Liver (tissue), 9 donors: Measurements from ENCODE around the gene DDX54. TPM values are rescaled to one million over a fixed set of nuclear protein-coding genes. Genes with fewer than 3 reads are reported as not detected.

Source experiments
- DNase-seq: peaks from one replicate; pipeline ENCODE4 v3.0.0-alpha.2; 2017; ENCODE audit warnings: low spot score
- H3K27ac ChIP-seq, 2 donors: one replicate each; pipeline ENCODE4 v1.7.0; 2013; ENCODE audit warnings: inconsistent platforms in 2 of 2, low read length in 2 of 2, control low read depth in 1 of 2, low read depth in 1 of 2, mild to moderate bottlenecking in 1 of 2
- H3K27me3 ChIP-seq, 4 donors: one replicate each; pipeline versions ENCODE4 v1.6.1 to v1.7.0; 2013; ENCODE audit warnings: low read length in 3 of 4, inconsistent platforms in 1 of 4, mild to moderate bottlenecking in 1 of 4, moderate library complexity in 1 of 4; ENCODE audit not compliant: control insufficient read depth in 4 of 4, insufficient read depth in 4 of 4
- H3K36me3 ChIP-seq, 4 donors: one replicate each; pipeline versions ENCODE4 v1.6.1 to v1.7.0; 2013; ENCODE audit warnings: low read length in 3 of 4, mild to moderate bottlenecking in 3 of 4, low read depth in 1 of 4, moderate library complexity in 1 of 4; ENCODE audit not compliant: control insufficient read depth in 4 of 4, insufficient read depth in 3 of 4
- H3K4me1 ChIP-seq, 4 donors: one replicate each; pipeline versions ENCODE4 v1.6.1 to v1.7.0; 2013; ENCODE audit warnings: low read length in 3 of 4, mild to moderate bottlenecking in 3 of 4, moderate library complexity in 1 of 4; ENCODE audit not compliant: control insufficient read depth in 4 of 4, insufficient read depth in 4 of 4
- H3K4me3 ChIP-seq, 3 donors: one replicate each; pipeline versions ENCODE4 v1.6.1 to v1.7.0; 2013; ENCODE audit warnings: low read length in 3 of 3, control low read depth in 1 of 3, low read depth in 1 of 3, mild to moderate bottlenecking in 1 of 3
- H3K9ac ChIP-seq, 2 donors: one replicate each; pipeline ENCODE4 v1.7.0; 2013; ENCODE audit warnings: low read length in 2 of 2, mild to moderate bottlenecking in 2 of 2, moderate library complexity in 2 of 2, control low read depth in 1 of 2, low read depth in 1 of 2
- H3K9me3 ChIP-seq, 4 donors: one replicate each; pipeline versions ENCODE4 v1.6.1 to v1.7.0; 2013; ENCODE audit warnings: low read length in 3 of 4; ENCODE audit not compliant: control insufficient read depth in 4 of 4
- CTCF ChIP-seq: fragments of 150-350 bp; IDR thresholded peaks from 2 replicates; pipeline ENCODE4 v1.5.1; 2017; ENCODE audit warnings: improper control_type of control experiment, low read depth, low read length; ENCODE audit not compliant: missing input control
- FOXA1 ChIP-seq: IDR thresholded peaks from 2 replicates; pipeline ENCODE4 v1.6.1; 2016; ENCODE audit warnings: antibody characterized with exemption
- FOXA2 ChIP-seq: IDR thresholded peaks from 2 replicates; pipeline ENCODE4 v1.6.1; 2016; ENCODE audit warnings: antibody characterized with exemption
- GABPA ChIP-seq, 2 donors: IDR thresholded peaks in 1 of 2; conservative IDR thresholded peaks in 1 of 2; 2 replicates each; pipeline ENCODE4 v1.6.1; 2016; ENCODE audit warnings: antibody characterized with exemption in 2 of 2, mild to moderate bottlenecking in 1 of 2, moderate library complexity in 1 of 2
- HNF4A ChIP-seq, 2 donors: conservative IDR thresholded peaks; 2 replicates each; pipeline ENCODE4 v1.6.1; 2016; ENCODE audit warnings: antibody characterized with exemption in 2 of 2, mild to moderate bottlenecking in 2 of 2
- HNF4G ChIP-seq: IDR thresholded peaks from 2 replicates; pipeline ENCODE4 v1.6.1; 2016; ENCODE audit warnings: antibody characterized with exemption
- NR2F2 ChIP-seq: IDR thresholded peaks from 2 replicates; pipeline ENCODE4 v1.6.1; 2016; ENCODE audit warnings: antibody characterized with exemption
- RXRA ChIP-seq, 2 donors: IDR thresholded peaks; 2 replicates each; pipeline ENCODE4 v1.6.1; 2017 to 2018; ENCODE audit warnings: antibody characterized with exemption in 2 of 2, mild to moderate bottlenecking in 1 of 2
- SP1 ChIP-seq: IDR thresholded peaks from 2 replicates; pipeline ENCODE4 v1.6.1; 2018; ENCODE audit warnings: antibody characterized with exemption, mild to moderate bottlenecking
- TAF1 ChIP-seq: conservative IDR thresholded peaks from 2 replicates; pipeline ENCODE4 v1.6.1; 2016; ENCODE audit warnings: antibody characterized with exemption, mild to moderate bottlenecking
- YY1 ChIP-seq: IDR thresholded peaks from 2 replicates; pipeline ENCODE4 v1.6.1; 2016; ENCODE audit warnings: antibody characterized with exemption, mild to moderate bottlenecking
- WGBS: extraction: QIAGEN DNeasy Blood & Tissue Kit; methylation state at CpG from one replicate; pipeline ENCODE4 v1.1.7; 2013; 5-methylcytosine and 5-hydroxymethylcytosine counted together
- polyA plus RNA-seq, 2 donors: library from polyadenylated mRNA; stranded (reverse) in 1 of 2; unstranded in 1 of 2; fragments of 200-250 nt in 1 of 2; fragments of >200 nt in 1 of 2; fragmentation: Nextera tagmentation in 1 of 2; extraction: Ambion mirVana in 1 of 2; gene quantifications; one replicate each; pipeline versions ENCODE4 v1.2.1 to v1.2.3, GENCODE V29; 2013 to 2015
- total RNA-seq, 2 donors: library from RNA; depleted of rRNA; stranded (reverse); fragments of >200 nt; gene quantifications; one replicate each; pipeline ENCODE4 v1.2.3, GENCODE V29; 2014
- TF ChIP-seq, protein P1 (sequence below): IDR thresholded peaks from 2 replicates; pipeline ENCODE4 v1.6.1; 2016; ENCODE audit warnings: antibody characterized with exemption
- TF ChIP-seq, protein P2 (sequence below): IDR thresholded peaks from 2 replicates; pipeline ENCODE4 v1.6.1; 2016; ENCODE audit warnings: antibody characterized with exemption
- TF ChIP-seq, protein P3 (sequence below): IDR thresholded peaks from 2 replicates; pipeline ENCODE4 v1.6.1; 2016; ENCODE audit warnings: antibody characterized with exemption, mild to moderate bottlenecking
- donor health status: healthy.
- donor health status: healthy.
- donor health status: healthy.
- donor health status: healthy.
- donor health status: healthy.

The DDX54 gene
- total and polyA plus RNA-seq, 4 donors, result 20.2 to 28.4 (median 21.6) TPM

- Histone ChIP-seq H3K4me3 (no peak overlapping the region), H3K4me1 (no peaks in the 10 kb centered on the region), H3K36me3 (no peaks in the 10 kb centered on the region), H3K9me3 (no peaks in the 10 kb centered on the region), H3K27ac (no peak overlapping the region), H3K27me3 (no peaks in the 10 kb centered on the region), H3K9ac (no peak overlapping the region)
- TF ChIP-seq NR2F2 (no peak), RXRA (IDR thresholded peaks at IDR 0.05) (no peak), FOXA1 (no peak), GABPA (IDR thresholded peaks at IDR 0.05 in 1 of 2, conservative IDR thresholded peaks at IDR 0.05 in 1 of 2) (no peak), CTCF (no peak), HNF4G (no peak), YY1 (no peak), HNF4A (conservative IDR thresholded peaks at IDR 0.05) (no peak), TAF1 (no peak), SP1 (no peak), FOXA2 (no peak)
- TF ChIP-seq, protein P1, sequence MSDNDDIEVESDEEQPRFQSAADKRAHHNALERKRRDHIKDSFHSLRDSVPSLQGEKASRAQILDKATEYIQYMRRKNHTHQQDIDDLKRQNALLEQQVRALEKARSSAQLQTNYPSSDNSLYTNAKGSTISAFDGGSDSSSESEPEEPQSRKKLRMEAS, result no peak
- TF ChIP-seq, protein P2, sequence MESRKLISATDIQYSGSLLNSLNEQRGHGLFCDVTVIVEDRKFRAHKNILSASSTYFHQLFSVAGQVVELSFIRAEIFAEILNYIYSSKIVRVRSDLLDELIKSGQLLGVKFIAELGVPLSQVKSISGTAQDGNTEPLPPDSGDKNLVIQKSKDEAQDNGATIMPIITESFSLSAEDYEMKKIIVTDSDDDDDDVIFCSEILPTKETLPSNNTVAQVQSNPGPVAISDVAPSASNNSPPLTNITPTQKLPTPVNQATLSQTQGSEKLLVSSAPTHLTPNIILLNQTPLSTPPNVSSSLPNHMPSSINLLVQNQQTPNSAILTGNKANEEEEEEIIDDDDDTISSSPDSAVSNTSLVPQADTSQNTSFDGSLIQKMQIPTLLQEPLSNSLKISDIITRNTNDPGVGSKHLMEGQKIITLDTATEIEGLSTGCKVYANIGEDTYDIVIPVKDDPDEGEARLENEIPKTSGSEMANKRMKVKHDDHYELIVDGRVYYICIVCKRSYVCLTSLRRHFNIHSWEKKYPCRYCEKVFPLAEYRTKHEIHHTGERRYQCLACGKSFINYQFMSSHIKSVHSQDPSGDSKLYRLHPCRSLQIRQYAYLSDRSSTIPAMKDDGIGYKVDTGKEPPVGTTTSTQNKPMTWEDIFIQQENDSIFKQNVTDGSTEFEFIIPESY, result no peak
- WGBS, result 79% methylated on average over 5 of the region's 5 CpGs
- DNase-seq, result no peak
Observed at GRCh38 chr12:113144806-113145205, 40.5 kb downstream of the DDX54 start.

GRCh38 chr12:113143959-113144358, 41.3 kb downstream of the DDX54 start:
- H3K4me1 ChIP-seq, result no peaks in the 10 kb centered on the region
- H3K36me3 ChIP-seq, result no peaks in the 10 kb centered on the region
- TF ChIP-seq SP1 (no peak), GABPA (IDR thresholded peaks at IDR 0.05 in 1 of 2, conservative IDR thresholded peaks at IDR 0.05 in 1 of 2) (no peak)
- TF ChIP-seq, protein P1, result no peak
- TF ChIP-seq, protein P3, sequence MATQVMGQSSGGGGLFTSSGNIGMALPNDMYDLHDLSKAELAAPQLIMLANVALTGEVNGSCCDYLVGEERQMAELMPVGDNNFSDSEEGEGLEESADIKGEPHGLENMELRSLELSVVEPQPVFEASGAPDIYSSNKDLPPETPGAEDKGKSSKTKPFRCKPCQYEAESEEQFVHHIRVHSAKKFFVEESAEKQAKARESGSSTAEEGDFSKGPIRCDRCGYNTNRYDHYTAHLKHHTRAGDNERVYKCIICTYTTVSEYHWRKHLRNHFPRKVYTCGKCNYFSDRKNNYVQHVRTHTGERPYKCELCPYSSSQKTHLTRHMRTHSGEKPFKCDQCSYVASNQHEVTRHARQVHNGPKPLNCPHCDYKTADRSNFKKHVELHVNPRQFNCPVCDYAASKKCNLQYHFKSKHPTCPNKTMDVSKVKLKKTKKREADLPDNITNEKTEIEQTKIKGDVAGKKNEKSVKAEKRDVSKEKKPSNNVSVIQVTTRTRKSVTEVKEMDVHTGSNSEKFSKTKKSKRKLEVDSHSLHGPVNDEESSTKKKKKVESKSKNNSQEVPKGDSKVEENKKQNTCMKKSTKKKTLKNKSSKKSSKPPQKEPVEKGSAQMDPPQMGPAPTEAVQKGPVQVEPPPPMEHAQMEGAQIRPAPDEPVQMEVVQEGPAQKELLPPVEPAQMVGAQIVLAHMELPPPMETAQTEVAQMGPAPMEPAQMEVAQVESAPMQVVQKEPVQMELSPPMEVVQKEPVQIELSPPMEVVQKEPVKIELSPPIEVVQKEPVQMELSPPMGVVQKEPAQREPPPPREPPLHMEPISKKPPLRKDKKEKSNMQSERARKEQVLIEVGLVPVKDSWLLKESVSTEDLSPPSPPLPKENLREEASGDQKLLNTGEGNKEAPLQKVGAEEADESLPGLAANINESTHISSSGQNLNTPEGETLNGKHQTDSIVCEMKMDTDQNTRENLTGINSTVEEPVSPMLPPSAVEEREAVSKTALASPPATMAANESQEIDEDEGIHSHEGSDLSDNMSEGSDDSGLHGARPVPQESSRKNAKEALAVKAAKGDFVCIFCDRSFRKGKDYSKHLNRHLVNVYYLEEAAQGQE, result no peak
- no peaks in the 10 kb centered on the region for H3K27me3 ChIP-seq
- WGBS, result 91% methylated on average over 8 of the region's 8 CpGs
- DNase-seq, result no peak
- H3K4me3 ChIP-seq, result no peak overlapping the region
- H3K9ac ChIP-seq, result no peak overlapping the region
- H3K9me3 ChIP-seq, result no peaks in the 10 kb centered on the region
- H3K27ac ChIP-seq, result no peak overlapping the region
